ENCODE results near the gene COL1A1. TPM values are rescaled to one million over a fixed set of nuclear protein-coding genes. Genes with fewer than 3 reads are reported as not detected.

The COL1A1 gene
- total RNA-seq, 1 experiment from 2014 or later: 104 TPM

- TF ChIP-seq CTCF (conservative IDR thresholded peaks at IDR 0.05): no peak
- H2BK20ac ChIP-seq (ENCODE audit: low read depth, low read length, poor library complexity, severe bottlenecking): no peak overlapping the region
- H2BK5ac ChIP-seq (ENCODE audit: insufficient read length, low read length): no peak overlapping the region
- no peak overlapping the region for H2BK15ac ChIP-seq (ENCODE audit: low read depth, low read length)
- H3K4me2 ChIP-seq (ENCODE audit: insufficient read depth, insufficient read length, low read length): no peak overlapping the region
- H4K8ac ChIP-seq (replicated peaks; ENCODE audit: insufficient read length, low read depth, low read length): no peak overlapping the region
- no peaks in the 10 kb centered on the region for H3K27me3 ChIP-seq (ENCODE audit: insufficient read depth, low read length)
- no peak overlapping the region for H3K4ac ChIP-seq (ENCODE audit: low read depth, low read length)
- H3K4me1 Mint-ChIP-seq: peaks cover 58 to 68% of the 10 kb centered on the region in 2 experiments
- no peaks in the 10 kb centered on the region for H3K23me2 ChIP-seq (ENCODE audit: insufficient read length, low read depth, low read length, poor library complexity, severe bottlenecking)
- no CpG with 5 or more reads among the region's 15 CpGs for WGBS (ENCODE audit: extremely low coverage, insufficient read length, low lambda C conversion rate)
- no peaks in the 10 kb centered on the region for H4K20me1 ChIP-seq (ENCODE audit: control insufficient read depth, insufficient read depth, insufficient read length)
- H2AFZ ChIP-seq (ENCODE audit: low read length): no peak overlapping the region
- H3K9ac ChIP-seq (ENCODE audit: extremely low read depth, insufficient read length, low read length): no peak overlapping the region
- no peak overlapping the region for H3K23ac ChIP-seq (ENCODE audit: insufficient read length, low read depth, low read length)
- no peak overlapping the region for H2BK12ac ChIP-seq (ENCODE audit: insufficient read length, low read depth, low read length)
- peaks cover 21% of the 10 kb centered on the region for H3K4me1 ChIP-seq (ENCODE audit: insufficient read depth, low read length)
- no peak overlapping the region for H3K56ac ChIP-seq (ENCODE audit: insufficient read length, low read depth, low read length)
- no peak overlapping the region for H4K5ac ChIP-seq (ENCODE audit: insufficient read length, low read depth, low read length)
- H3K14ac ChIP-seq (ENCODE audit: insufficient read depth, low read length): no peak overlapping the region
- no peaks in the 10 kb centered on the region; a peak in 1 of 7 replicates for H3K36me3 Mint-ChIP-seq (ENCODE audit: insufficient read depth in 1 of 3, low read depth in 3 of 3)
- no peaks in the 10 kb centered on the region for H3K79me2 ChIP-seq (ENCODE audit: insufficient read depth, low read length)
- no peak overlapping the region for H3K27ac ChIP-seq (ENCODE audit: insufficient read length, low read depth, low read length)
- H3K9me3 Mint-ChIP-seq: no peaks in the 10 kb centered on the region; a peak in 2 of 5 replicates
- H3K9me3 ChIP-seq (ENCODE audit: control insufficient read depth, low read depth, low read length): no peaks in the 10 kb centered on the region
- H2AK5ac ChIP-seq (ENCODE audit: insufficient read length, low read length): no peak overlapping the region
- no peak overlapping the region for H2BK120ac ChIP-seq (ENCODE audit: low read depth, low read length, poor library complexity, severe bottlenecking)
- H4K91ac ChIP-seq (ENCODE audit: insufficient read length, low read depth, low read length): no peak overlapping the region
- H3K27me3 Mint-ChIP-seq (ENCODE audit: low read depth): peaks cover 14% of the 10 kb centered on the region
- peak; percentile 30 for DNase-seq
- H3K18ac ChIP-seq (ENCODE audit: insufficient read length, low read depth, low read length): no peak overlapping the region
- no peak overlapping the region for H3K27ac Mint-ChIP-seq
- no peak overlapping the region for H3T11ph ChIP-seq (ENCODE audit: low read length)
- H3K4me3 Mint-ChIP-seq: peak overlapping the region in 1 of 2 experiments; percentile 3; a peak in 1 of 5 replicates
- no peaks in the 10 kb centered on the region for H3K79me1 ChIP-seq (ENCODE audit: insufficient read depth, low read depth, low read length, poor library complexity, severe bottlenecking)
These were observed 10.9 kb upstream of the COL1A1 start for GRCh38 chr17:50212121-50212843.

Data from H9 (cell line).